ENCODE results near the gene DRG2.

Gene DRG2

GRCh38 chr17:18074566-18075272, 13.0 kb upstream of the DRG2 start:
- no peak overlapping the region for H3K4me3 ChIP-seq (ENCODE audit: low read depth, low read length)
- no peak for DNase-seq (ENCODE audit: low read depth)
- TF ChIP-seq CTCF (conservative IDR thresholded peaks at IDR 0.05; ENCODE audit: low read depth, low read length), result no peak

DNA sequence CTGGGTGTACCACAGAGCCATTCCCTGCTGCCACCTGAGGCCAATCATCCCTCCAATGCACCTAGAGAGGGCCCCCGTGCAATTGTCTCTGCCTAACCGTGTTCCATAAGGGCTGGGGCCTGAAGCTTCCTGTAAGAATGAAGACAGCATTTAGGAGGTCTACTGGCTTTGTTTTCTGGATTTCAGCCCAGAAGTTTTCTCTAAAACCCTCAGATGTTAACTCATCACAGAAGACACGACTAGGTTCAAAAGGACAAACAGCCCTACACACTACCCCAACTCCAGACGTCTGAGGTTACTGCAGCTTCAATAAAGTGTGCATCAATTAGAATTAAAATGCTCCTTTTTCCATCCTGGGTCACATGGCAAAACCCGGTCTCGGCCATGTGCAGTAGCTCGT, 10.8 kb upstream of the DRG2 start:
- H3K4me3 ChIP-seq (ENCODE audit: low read depth, low read length), result no peak overlapping the region
- DNase-seq (ENCODE audit: low read depth), result peak; percentile 51
- TF ChIP-seq CTCF (conservative IDR thresholded peaks at IDR 0.05; ENCODE audit: low read depth, low read length), result no peak

DNA sequence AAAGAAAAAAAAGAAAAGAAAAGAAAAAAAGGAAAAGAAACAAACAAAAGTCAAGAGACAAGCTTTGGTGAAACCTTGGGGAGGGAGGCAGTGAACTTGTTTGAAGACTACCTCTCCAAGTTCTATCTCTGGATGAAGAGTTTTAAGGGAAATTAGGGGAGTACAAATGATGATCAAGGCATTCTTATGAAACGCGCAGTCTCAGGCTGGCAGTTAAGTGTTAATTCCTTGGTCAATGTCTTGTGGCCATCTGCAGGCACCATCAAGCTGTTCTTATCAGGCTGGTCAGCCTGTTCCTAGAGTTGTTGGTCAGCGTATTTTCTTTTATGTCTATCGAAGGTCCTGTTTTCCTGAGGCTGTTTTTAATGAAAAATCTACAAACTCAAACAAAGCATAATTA, 8.2 kb upstream of the DRG2 start:
- no peak overlapping the region for H3K4me3 ChIP-seq (ENCODE audit: low read depth, low read length)
- no peak for TF ChIP-seq CTCF (conservative IDR thresholded peaks at IDR 0.05; ENCODE audit: low read depth, low read length)
- no peak for DNase-seq (ENCODE audit: low read depth)

DNA sequence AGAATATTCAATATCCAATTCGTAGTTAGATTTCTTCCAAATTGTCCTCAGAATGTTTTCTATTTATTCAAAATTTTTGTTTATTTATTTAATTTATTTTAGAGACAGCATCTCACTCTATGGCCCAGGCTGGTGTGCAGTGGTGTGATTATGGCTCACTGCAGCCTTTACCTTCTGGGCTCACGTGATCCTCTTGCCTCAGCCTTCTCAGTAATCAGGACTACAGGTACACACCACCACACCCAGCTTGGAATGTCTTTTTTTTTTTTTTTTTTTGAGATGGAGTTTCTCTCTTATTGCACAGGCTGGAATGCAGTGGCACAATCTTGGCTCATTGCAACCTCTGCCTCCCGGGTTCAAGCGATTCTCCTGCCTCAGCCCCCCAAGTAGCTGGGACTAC, 3.5 kb upstream of the DRG2 start:
- DNase-seq (ENCODE audit: low read depth), result no peak
- no peak for TF ChIP-seq CTCF (conservative IDR thresholded peaks at IDR 0.05; ENCODE audit: low read depth, low read length)
- H3K4me3 ChIP-seq (ENCODE audit: low read depth, low read length), result no peak overlapping the region

DNA sequence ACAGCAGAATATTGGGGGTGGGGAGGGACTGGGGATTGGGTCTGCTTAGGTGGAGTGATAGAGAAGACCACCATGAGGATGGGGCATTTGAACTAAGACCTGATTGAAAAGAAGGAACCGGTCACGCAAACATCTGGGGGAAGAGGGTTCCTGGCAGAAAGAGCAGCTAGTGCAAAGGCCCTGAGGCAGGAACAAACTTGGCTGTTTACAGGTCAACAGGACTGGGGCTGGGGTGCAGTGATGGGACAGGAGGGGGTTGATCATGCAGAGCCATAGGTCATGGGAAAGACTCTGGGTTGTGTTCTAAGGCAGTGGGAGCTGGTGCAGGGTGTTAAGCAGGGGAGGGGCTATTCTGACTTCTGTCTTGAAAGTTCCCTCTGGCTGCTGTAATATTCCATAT, 1.9 kb downstream of the DRG2 start:
- no peak overlapping the region for H3K4me3 ChIP-seq (ENCODE audit: low read depth, low read length)
- no peak for DNase-seq (ENCODE audit: low read depth)
- no peak for TF ChIP-seq CTCF (conservative IDR thresholded peaks at IDR 0.05; ENCODE audit: low read depth, low read length)

DNA sequence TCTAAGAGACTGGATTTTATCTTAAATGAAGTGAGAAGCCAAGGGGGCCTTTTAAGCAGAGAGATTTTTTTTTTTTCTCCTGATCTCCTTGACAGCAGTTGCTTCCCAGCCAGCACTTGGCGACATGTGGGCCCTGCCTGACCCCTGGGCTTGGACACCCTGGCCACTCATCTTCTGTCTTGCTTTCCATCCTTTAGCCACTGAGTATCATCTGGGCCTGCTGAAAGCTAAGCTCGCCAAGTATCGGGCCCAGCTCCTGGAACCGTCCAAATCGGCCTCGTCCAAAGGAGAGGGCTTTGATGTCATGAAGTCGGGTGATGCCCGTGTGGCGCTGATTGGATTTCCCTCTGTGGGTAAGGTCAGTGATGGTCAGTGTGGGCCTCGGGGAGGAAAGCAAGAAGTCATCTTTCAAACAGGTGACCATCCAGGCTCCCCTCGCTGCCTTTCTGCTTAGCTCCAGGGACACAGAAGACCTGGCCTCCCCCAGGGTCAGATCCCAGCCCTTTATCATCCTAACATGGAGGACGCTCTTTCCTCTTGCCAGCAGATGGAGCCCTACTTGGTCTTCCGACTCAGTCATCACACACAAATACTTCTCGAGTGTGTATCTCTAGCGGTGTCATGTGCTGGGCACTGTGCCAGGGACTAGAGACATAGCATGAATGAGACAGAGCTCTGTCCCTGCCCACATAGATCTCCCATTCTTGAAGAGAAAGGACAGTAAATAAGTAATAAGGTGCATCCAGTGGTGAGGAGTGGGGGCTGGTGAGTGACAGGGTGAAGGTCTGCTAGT, 6.1 kb downstream of the DRG2 start:
- no peak overlapping the region for H3K4me3 ChIP-seq (ENCODE audit: low read depth, low read length)
- TF ChIP-seq CTCF (conservative IDR thresholded peaks at IDR 0.05; ENCODE audit: low read depth, low read length), result peak; percentile 77
- peak; percentile 92 for DNase-seq (ENCODE audit: low read depth)
